Adipose tissue (tissue), 3 donors: ENCODE results near the gene SMIM34. TPM values are rescaled to one million over a fixed set of nuclear protein-coding genes. Genes with fewer than 3 reads are reported as not detected.
"Not testable (repeated sequence)": the region's sequence is repeated elsewhere in the genome, so short reads cannot be mapped to it uniquely, and the experiment has no call there.

Experiments used
- H3K27ac ChIP-seq: one replicate; pipeline ENCODE4 v1.5.1; 2013; ENCODE audit warnings: low read depth, low read length
- WGBS, 3 donors: extraction: QIAGEN DNeasy Blood & Tissue Kit; methylation state at CpG; one replicate each; pipeline ENCODE4 v1.1.7; 2013; 5-methylcytosine and 5-hydroxymethylcytosine counted together
- polyA plus RNA-seq, 3 donors: library from polyadenylated mRNA; stranded (reverse); fragments of 200-250 nt; gene quantifications; one replicate each; pipeline ENCODE4 v1.2.3, GENCODE V29; 2013
- donor health status: healthy with polysubstance abuse.
- donor health status: Bipolar disorder and iron deficiency.
- donor health status: healthy.

The SMIM34 gene
- under 1 TPM in 1 of 3 donors, not detected in 2; 0.07 TPM for polyA plus RNA-seq

DNA sequence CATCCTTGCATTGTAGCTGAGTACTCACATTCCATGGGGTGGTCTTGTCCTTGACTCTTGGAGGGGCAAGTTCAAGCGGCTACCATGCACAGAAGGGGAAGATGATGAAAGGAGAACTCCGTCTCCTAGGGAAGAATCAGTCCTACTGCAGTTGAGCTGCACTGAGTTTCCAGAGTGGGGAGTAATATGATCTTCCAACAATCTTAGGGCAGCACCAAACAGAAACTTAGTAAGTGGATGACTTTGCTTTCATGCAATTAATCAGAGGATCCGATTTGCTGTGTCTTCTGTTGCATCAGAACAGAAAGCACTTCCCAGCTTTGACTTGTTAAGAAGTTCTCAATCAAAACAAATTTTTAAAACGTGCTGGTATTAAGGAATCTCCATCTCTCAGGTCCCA is at the start of gene SMIM34:
Gene SMIM34 (minus strand): TSS at position 147 of the 400 bp plus-strand sequence. CDS start 112 bp downstream, at position 35.
- WGBS, 3 donors: no CpG with 5 or more reads among the region's 4 CpGs
- not testable (repeated sequence) for H3K27ac ChIP-seq

DNA sequence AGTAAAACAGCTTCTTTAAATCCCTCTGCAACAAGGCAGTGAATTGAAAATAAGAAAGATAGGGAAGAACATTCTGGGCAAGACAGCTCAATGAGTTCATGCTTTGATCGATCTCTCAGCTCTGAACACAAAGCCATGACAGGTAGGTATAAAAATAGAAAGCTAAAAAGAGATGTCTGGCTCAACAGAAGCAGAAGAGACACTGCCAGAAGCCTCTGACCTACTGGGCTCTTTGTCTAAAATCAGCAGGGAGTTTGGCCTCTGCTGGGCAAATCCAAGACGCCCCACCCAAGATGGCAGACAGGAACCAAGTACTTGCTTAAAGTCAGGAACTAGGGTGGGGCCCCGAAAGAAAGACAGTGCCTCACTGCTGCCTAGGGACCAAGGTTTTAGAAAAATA is 43.6 kb upstream of the SMIM34 start:
- no CpG with 5 or more reads among the region's 3 CpGs for WGBS, 3 donors

GRCh38 chr21:34459426-34459825 is 35.7 kb upstream of the SMIM34 start:
- not testable (repeated sequence) for H3K27ac ChIP-seq
- WGBS, 3 donors: no CpG with 5 or more reads among the region's 36 CpGs

More for the DNA sequence above, 43.6 kb upstream of the SMIM34 start:
- H3K27ac ChIP-seq: not testable (repeated sequence)

DNA sequence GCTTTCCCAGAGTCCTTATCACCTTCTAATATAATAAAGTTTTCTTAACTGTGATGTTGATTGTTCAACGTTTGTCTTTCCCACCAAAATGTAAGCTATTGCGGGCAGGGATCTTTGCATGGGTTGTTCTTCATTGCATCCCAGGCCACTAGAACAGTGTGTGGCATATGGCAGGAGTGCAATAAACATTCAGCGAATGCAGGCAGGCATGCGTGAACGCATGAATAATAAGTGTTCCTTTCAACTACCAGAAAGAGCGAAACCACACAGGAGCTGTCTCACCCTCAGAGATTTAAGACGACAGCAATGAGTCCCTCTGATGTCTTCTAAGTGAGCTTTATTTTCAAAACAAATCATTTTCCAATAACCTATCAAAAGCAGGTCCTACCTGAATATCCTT is 34.5 kb upstream of the SMIM34 start:
- not testable (repeated sequence) for H3K27ac ChIP-seq
- WGBS, 3 donors: no CpG with 5 or more reads among the region's 7 CpGs

DNA sequence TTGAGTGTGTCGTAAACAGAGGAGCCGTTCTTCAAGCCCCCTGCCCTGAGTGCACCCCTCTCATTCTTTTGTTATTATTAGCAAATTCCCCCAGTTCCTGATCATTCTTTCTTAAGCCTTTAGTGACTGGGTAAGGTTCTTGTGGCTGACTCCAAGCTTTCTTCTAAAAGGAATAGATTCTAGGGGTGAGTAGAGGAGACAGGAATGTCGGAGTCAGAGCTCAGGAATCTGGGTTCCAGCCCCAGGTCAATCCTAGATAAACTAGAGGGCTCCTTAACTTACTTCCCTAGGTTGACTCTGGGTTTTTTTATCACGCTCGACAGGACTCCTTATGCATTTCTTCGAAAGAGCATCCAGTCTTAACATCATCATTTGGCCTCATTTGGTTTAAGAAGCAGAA is 32.4 kb upstream of the SMIM34 start:
- H3K27ac ChIP-seq: not testable (repeated sequence)
- no CpG with 5 or more reads among the region's 6 CpGs for WGBS, 3 donors

GRCh38 chr21:34455628-34456027 is 31.9 kb upstream of the SMIM34 start:
- H3K27ac ChIP-seq: not testable (repeated sequence)
- no CpG with 5 or more reads among the region's 10 CpGs for WGBS, 3 donors

DNA sequence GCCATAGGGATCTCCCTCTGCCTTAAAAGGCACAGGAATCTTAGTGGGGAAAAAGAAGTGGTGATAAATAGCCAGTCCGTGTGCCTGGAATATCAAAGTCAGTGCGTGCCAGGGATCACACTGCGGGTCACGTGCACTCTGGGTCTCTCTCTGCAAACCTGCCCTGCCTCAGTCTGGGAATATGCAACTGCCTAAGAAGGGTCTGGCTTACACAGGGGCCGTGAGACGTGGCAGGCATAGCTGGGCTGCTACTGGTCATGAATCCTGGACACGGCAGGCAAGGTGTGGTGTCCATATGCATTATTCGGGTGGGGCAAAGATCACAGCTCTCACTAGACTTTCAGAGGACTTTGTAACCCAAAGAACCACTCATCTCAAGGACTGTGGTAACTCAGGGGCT is 23.3 kb upstream of the SMIM34 start:
- WGBS, 3 donors: no CpG with 5 or more reads among the region's 8 CpGs
- not testable (repeated sequence) for H3K27ac ChIP-seq

DNA sequence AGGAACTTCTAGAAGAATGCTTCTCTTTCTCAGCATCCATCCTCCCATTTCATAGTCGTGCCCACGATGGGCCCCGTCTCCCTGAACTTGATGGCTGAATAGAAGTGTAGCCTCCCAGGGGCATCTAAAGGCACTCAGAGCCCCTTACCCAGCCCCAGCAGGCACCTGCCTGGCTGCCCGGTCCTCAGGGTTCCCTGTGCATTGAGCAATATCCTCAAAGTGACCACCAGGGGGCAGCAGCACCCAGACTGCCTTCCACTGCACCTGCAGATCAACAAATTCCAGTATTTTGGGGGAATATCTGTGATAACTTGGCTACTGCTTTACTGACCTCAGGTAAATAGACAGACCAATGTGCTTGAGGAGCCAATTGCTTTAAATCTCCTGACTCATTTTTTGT is 19.7 kb upstream of the SMIM34 start:
- WGBS, 3 donors: no CpG with 5 or more reads among the region's 4 CpGs
- H3K27ac ChIP-seq: not testable (repeated sequence)

- H3K27ac ChIP-seq: not testable (repeated sequence)
- no CpG with 5 or more reads among the region's 5 CpGs for WGBS, 3 donors
These were observed 6.0 kb upstream of the SMIM34 start for GRCh38 chr21:34429710-34430109.

GRCh38 chr21:34428441-34428840 is 4.7 kb upstream of the SMIM34 start:
- WGBS, 3 donors: no CpG with 5 or more reads among the region's 6 CpGs
- not testable (repeated sequence) for H3K27ac ChIP-seq

GRCh38 chr21:34427339-34427738 is 3.6 kb upstream of the SMIM34 start:
- not testable (repeated sequence) for H3K27ac ChIP-seq
- no CpG with 5 or more reads among the region's 8 CpGs for WGBS, 3 donors

GRCh38 chr21:34417448-34418077 is 6.2 kb downstream of the SMIM34 start:
- no CpG with 5 or more reads among the region's 5 CpGs for WGBS, 3 donors
- not testable (repeated sequence) for H3K27ac ChIP-seq

DNA sequence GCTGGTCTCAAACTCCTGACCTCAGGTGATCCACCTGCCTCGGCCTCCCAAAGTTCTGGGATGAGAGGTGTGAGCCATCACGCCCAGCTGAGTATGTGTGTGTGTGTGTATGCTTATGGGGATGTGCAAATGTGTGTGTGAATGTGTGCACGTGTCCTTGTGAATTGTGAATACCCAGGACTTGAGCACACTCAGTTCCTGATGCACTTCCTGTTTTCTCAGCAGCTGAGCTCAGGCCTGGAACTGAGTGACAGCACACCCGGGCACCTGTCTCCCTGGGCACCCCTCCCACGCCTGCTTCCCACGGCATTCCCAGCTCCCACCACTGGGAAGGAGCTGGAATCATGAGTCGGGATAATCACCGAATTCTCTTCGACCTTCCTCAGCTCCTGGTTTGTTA is 16.5 kb downstream of the SMIM34 start:
- not testable (repeated sequence) for H3K27ac ChIP-seq
- no CpG with 5 or more reads among the region's 9 CpGs for WGBS, 3 donors

DNA sequence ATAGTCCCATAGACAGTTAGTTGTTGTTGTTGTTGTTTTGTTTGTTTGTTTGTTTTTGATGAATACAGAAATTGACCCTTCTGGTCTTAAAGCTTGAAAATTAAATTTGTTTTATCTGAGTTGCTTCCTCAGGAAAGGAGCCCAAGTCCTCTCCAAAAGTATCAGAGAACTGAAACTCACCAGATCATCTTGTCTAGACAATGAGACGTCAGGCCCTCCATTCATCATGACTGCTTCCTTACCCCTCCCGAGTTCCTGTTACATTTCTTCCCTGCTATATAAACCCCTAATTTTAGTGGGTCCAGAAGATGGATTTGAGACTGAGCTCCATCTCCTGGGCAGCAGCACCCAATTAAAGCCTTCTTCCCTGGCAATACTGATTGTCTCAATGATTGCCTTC is 17.1 kb downstream of the SMIM34 start:
- not testable (repeated sequence) for H3K27ac ChIP-seq
- no CpG with 5 or more reads among the region's 2 CpGs for WGBS, 3 donors

GRCh38 chr21:34406102-34406501 is 17.6 kb downstream of the SMIM34 start:
- no CpG with 5 or more reads among the region's 6 CpGs for WGBS, 3 donors

DNA sequence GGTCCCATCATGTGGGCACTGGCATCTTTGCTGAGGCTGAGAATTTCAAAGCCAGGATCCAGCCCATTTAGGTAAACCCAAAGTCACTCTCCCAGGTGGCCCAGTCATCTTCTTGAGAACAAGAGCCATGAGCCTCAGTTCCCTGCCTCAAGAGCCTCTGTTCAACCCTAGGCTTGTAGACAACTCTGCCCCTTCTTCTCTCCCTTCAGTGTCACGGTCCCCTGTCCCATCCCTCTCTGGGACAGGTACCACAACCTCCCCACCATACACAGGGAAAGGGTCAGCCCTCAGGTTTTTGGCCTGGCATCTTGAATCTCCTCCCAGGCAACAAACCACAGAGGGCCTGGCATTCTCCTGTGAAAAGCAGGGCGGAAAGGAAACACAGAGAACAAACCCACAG is 18.1 kb downstream of the SMIM34 start:
- not testable (repeated sequence) for H3K27ac ChIP-seq
- WGBS, 3 donors: no CpG with 5 or more reads among the region's 2 CpGs

More at GRCh38 chr21:34406102-34406501, 17.6 kb downstream of the SMIM34 start:
- H3K27ac ChIP-seq: not testable (repeated sequence)

DNA sequence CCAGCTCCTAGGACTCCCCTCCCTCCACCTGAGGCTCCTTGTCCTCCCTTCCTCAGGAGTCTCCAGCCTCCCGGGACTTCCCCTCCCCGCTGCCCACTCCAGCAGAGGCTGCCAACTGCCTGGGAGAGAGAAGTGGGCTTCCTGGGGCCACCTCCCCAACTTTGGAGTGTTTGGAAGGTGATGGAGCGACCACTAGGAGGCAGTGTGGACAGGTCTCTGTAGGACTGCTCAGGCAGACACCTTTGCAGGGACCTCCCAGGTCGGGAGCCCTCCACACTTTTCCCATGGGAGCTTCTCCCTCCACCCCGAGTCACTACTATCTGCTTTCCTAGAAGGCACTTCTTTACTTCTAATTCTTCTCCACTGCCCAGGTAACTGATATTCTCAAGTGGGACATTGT is 19.0 kb downstream of the SMIM34 start:
- no CpG with 5 or more reads among the region's 5 CpGs for WGBS, 3 donors
- H3K27ac ChIP-seq: not testable (repeated sequence)

DNA sequence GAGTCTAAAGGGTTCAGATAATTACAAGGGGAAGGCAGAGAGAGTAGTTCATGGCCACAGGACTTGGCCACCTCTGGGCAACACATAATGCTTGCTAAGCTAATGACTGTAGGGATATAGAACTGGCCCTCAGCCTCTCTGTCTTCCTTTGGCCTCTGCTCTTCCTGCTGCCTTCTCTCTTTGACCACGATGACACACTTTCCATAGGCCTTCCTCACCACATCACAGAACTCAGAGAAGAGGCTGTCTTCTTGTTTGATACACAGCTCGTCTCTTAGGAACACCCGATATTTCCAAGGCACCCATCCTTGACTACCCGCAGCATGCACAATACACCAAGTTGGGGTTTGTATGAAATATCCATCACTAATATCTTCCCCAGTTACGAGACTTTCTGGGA is 23.2 kb downstream of the SMIM34 start:
- WGBS, 3 donors: no CpG with 5 or more reads among the region's 5 CpGs
- not testable (repeated sequence) for H3K27ac ChIP-seq

- H3K27ac ChIP-seq: not testable (repeated sequence)
- WGBS, 3 donors: no CpG with 5 or more reads among the region's 14 CpGs
These were observed 39.9 kb downstream of the SMIM34 start for GRCh38 chr21:34383724-34384415.

DNA sequence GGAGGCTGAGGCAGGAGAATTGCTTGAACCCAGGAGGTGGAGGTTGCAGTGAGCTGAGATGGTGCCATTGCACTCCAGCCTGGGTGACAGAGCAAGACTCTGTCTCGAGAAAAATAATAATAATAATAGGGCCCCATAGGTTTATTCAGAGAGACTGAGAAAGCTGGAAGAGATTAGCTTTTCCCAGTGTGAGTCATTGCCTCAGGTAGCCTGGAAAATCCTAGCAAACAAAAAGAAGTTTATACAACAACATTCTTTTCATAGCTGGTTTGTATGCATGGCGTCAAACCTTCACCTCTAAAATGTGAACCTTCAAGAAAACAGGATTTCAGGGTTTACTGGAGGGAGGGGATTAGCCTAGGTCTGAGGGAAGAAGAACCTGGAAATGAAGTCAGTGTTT is 40.6 kb downstream of the SMIM34 start:
- H3K27ac ChIP-seq: not testable (repeated sequence)
- WGBS, 3 donors: no CpG with 5 or more reads among the region's 2 CpGs
